Cardiac fibroblast (primary cell): Measurements from ENCODE around the gene BAIAP3.

Source experiments
- DNase-seq, 2 donors: peaks; one replicate each; pipeline versions ENCODE4 v3.0.0 to v3.0.0-alpha.2; 2010; ENCODE audit warnings: low read depth in 2 of 2
- H3K4me3 ChIP-seq, 2 donors: replicated peaks in 1 of 2; 1 replicate in 1 of 2; 2 replicates in 1 of 2; pipeline ENCODE4 v1.5.1; 2011; ENCODE audit warnings: low read depth in 2 of 2, low read length in 2 of 2, mild to moderate bottlenecking in 2 of 2, moderate library complexity in 1 of 2
- TF ChIP-seq, protein P1 (sequence below): IDR thresholded peaks from one replicate; pipeline ENCODE4 v1.5.1; 2011; ENCODE audit warnings: low read depth, mild to moderate bottlenecking, low read length, inconsistent platforms

Gene BAIAP3

DNA sequence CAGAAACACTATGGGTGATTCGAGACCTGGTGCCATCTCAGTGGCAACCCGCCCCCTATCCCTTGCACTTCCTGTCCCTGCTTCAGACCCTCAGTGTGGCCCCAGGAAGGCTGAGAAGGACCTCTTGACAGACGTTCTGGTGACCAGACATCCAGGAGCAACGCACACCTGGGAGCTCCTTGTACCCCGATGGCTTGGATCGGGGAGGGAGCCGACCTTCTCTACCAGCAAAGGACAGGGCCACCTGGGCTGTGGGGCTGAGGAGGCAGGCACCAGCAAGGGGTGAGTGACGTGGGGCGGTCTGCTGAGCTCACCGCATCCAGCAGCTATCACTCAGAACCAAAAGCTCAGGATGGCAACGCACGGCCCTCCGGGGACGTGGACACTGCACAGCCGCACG lies 53.9 kb downstream of the BAIAP3 start:
- TF ChIP-seq, protein P1, sequence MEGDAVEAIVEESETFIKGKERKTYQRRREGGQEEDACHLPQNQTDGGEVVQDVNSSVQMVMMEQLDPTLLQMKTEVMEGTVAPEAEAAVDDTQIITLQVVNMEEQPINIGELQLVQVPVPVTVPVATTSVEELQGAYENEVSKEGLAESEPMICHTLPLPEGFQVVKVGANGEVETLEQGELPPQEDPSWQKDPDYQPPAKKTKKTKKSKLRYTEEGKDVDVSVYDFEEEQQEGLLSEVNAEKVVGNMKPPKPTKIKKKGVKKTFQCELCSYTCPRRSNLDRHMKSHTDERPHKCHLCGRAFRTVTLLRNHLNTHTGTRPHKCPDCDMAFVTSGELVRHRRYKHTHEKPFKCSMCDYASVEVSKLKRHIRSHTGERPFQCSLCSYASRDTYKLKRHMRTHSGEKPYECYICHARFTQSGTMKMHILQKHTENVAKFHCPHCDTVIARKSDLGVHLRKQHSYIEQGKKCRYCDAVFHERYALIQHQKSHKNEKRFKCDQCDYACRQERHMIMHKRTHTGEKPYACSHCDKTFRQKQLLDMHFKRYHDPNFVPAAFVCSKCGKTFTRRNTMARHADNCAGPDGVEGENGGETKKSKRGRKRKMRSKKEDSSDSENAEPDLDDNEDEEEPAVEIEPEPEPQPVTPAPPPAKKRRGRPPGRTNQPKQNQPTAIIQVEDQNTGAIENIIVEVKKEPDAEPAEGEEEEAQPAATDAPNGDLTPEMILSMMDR, result no peak
- H3K4me3 ChIP-seq, result no peak overlapping the region

DNA sequence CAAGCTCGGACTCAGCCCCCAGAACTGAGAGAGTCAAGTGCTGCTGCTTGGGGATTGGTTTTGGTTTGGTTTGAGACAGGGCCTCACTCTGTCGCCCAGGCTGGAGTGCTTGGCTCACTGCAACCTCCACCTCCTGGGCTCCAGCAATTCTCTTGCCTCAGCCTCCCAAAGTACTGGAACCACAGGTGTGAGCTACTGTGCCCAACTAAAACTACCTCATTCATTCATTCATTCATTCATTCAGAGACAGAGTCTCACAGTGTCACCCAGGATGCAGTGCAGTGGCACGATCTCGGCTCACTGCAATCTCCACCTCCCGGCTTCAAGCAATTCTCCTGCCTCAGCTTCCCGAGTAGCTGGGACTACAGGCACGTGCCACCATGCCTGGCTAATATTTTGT lies 56.3 kb downstream of the BAIAP3 start:
- no peak for DNase-seq
- no peak overlapping the region for H3K4me3 ChIP-seq
- TF ChIP-seq, protein P1, result no peak

More for the DNA sequence above, 53.9 kb downstream of the BAIAP3 start:
- no peak for DNase-seq

DNA sequence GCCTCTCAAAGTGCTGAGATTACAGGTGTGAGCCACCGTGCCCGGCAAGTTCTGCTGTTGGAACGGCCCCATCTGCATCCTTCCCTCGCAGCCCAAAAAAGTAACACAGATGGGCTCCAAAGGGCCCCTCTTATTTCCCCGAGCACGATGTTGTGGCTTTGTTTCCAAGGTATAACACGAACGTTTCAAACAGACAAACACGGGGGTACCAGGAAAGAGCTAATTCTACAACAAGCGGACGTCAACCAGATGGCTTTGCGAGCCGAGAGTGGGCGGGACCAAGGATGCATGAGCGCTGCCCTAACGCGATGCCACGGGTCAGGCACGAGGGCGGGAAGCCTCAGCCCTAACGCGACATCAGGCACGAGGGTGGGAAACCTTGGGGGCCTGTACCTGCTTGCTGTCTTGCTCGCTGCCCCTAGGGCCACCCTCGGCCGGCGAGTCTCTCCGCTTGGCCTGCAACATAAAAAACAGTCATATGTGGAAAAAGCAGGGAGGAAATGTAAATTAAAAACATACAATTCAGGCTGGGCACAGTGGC lies 56.9 kb downstream of the BAIAP3 start:
- H3K4me3 ChIP-seq, result no peak overlapping the region
- TF ChIP-seq, protein P1, result no peak
- DNase-seq, result no peak

DNA sequence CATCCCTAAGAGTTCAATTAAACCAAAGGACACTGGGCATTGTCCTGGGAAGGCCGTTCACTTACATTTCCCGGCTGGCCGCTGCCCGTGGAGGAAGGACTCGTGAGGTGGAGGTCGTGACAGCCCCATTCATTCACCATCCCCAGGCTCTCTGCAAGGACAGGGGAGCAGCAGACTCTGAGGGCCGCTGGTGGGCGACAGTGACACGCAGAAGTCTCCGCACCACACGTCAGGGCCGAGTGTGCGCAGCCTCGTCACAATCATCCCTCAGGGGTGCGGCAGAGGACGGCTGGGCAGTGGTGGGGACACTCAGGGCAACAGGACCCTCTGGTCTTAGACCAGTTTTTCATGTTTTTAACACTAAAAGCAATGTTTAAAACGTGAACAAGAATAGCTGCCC lies 59.4 kb downstream of the BAIAP3 start:
- no peak for DNase-seq
- no peak overlapping the region for H3K4me3 ChIP-seq

DNA sequence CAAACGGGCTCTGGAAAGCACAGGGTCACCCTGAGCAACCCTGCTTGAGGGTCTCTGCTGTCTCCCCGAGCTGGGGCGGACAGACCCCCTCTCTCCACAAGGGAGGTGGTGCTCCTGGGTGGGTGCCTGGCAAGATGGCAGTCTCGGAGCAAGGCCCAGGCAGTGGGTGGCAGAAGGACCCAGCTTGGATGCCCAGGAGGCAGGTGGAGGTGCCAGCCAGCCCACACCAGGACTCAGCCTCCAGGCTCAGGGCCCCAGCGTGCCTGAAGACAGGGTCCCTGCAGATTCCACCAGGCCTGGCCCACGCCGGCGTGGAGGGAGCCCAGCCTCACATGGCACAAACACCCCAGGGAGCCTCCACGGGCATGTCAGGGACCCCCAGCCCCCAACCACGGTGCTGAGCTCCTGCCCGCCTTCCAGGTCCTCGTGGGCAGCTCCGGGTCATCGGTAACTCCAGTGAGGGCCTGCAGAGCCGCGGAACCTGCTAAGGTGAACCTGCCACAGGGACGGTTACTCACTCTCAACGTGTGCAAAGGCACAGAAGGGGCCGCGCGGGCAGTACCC lies 60.2 kb downstream of the BAIAP3 start:
- no peak overlapping the region for H3K4me3 ChIP-seq
- TF ChIP-seq, protein P1, result no peak
- DNase-seq, result no peak

More for the DNA sequence above, 59.4 kb downstream of the BAIAP3 start:
- TF ChIP-seq, protein P1, result no peak

DNA sequence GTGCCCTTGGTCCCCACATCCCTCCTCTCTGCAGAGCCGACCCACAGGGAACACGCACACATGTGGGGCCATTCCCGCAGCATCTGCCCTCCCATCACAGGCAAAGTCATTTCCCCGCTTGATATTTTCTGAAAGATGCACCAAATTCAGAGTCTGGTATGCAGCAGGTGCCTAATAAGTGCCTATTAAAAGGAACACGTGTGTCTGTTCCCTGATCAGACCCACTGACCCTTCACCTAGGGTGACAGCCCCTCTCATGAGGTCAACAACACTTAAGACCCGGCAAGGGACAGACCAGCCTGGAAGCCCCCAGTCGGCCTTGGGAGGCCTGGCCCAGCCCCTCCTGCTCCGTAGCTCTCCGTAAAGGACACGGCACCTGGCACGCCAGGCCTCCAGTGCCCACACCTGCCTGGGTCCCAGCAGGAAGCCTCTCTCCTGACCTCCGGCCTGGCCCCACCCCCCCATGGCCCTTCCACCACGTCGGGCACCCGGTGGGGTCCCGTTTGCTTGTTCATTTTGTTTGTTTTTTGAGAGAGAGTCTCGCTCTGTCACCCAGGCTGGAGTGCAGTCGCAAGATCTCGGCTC lies 61.0 kb downstream of the BAIAP3 start:
- no peak overlapping the region for H3K4me3 ChIP-seq
- DNase-seq, result no peak
- TF ChIP-seq, protein P1, result no peak
